Right lobe of liver (tissue), 6 donors: ENCODE data around the gene SLC35A1. TPM values are rescaled to one million over a fixed set of nuclear protein-coding genes. Genes with fewer than 3 reads are reported as not detected.

ENCODE experiments used
- ATAC-seq, 4 donors: fragments of 200-7000 bp; cut with Tn5 transposase; one replicate each; pipeline ENCODE4 v1.9.1; 2020; ENCODE audit warnings: mild to moderate bottlenecking in 4 of 4, moderate library complexity in 4 of 4
- DNase-seq, 3 donors: peaks; one replicate each; pipeline ENCODE4 v3.0.0-alpha.2; 2020
- H3K27ac ChIP-seq, 3 donors: fragments of 200-600 bp; one replicate each; pipeline ENCODE4 v1.8.0; 2022
- H3K27me3 ChIP-seq, 2 donors: fragments of 200-600 bp; one replicate each; pipeline ENCODE4 v1.8.0; 2022
- H3K36me3 ChIP-seq, 4 donors: fragments of 200-600 bp; sonication (generic) in 1 of 4; one replicate each; pipeline versions ENCODE4 v1.5.1 to v1.8.0; 2017 to 2022; ENCODE audit warnings: control low read depth in 1 of 4
- H3K4me1 ChIP-seq, 4 donors: fragments of 200-600 bp; sonication (generic) in 1 of 4; one replicate each; pipeline versions ENCODE4 v1.5.1 to v1.8.0; 2017 to 2022; ENCODE audit warnings: control low read depth in 1 of 4
- H3K4me3 ChIP-seq, 3 donors: fragments of 200-600 bp; one replicate each; pipeline ENCODE4 v1.8.0; 2022
- H3K9me3 ChIP-seq, 4 donors: fragments of 200-600 bp; sonication (generic) in 1 of 4; one replicate each; pipeline versions ENCODE4 v1.5.1 to v1.8.0; 2017 to 2022; ENCODE audit warnings: control low read depth in 1 of 4
- CTCF ChIP-seq, 4 donors: fragments of 200-600 bp in 3 of 4; fragments of 450-650 bp in 1 of 4; IDR thresholded peaks; one replicate each; pipeline versions ENCODE4 v1.5.1 to v1.8.0; 2016 to 2022; ENCODE audit warnings: antibody characterized with exemption in 4 of 4, mild to moderate bottlenecking in 2 of 4
- POLR2A ChIP-seq: fragments of 450-650 bp; IDR thresholded peaks from one replicate; pipeline ENCODE4 v1.6.1; 2017; ENCODE audit warnings: antibody characterized with exemption, mild to moderate bottlenecking
- WGBS: methylation state at CpG from one replicate; pipeline ENCODE4 v1.1.6; 2018; ENCODE audit warnings: low coverage, low lambda C conversion rate; ENCODE audit not compliant: insufficient coverage; ENCODE audit errors: missing lambda C conversion rate; 5-methylcytosine and 5-hydroxymethylcytosine counted together
- intact Hi-C, 2 donors: fragments of 100-400 bp; cut with DNase I; formaldehyde crosslinking; loops; one replicate each; pipeline versions ENCODE4 v1.11.2 to v1.14.1; 2022
- total RNA-seq, 6 experiments: library from RNA; depleted of rRNA in 2 of 6; stranded (reverse); fragments of >200 nt in 2 of 6; fragmentation: NEBNext Ultra II Directional in 3 of 6; extraction: Animal tissue kit (Norgen Biotek cat#: 25700) in 3 of 6; gene quantifications; one replicate each; pipeline versions ENCODE4 v1.1.0 to v1.2.4, GENCODE V29; 2016 to 2023
- donor health status: DM: no; HTN: yes; CAD: no.
- donor health status: DM: no; HTN: no; CAD: no.
- donor health status: DM: no; HTN: no; CAD: no.
- donor health status: DM: no; HTN: yes; CAD: no.
- donor health status: DM: no; HTN: yes; CAD: no.

Gene SLC35A1
- total RNA-seq, 6 experiments from 2014 or later, result 9.3 to 14.1 (median 11.2) TPM

- no peak overlapping the region for H3K4me3 ChIP-seq
- DNase-seq, result no peak
- intact Hi-C loops, result no loop called here
- no peaks in the 10 kb centered on the region for H3K9me3 ChIP-seq
- H3K27me3 ChIP-seq, result no peaks in the 10 kb centered on the region
- TF ChIP-seq POLR2A (no peak), CTCF (IDR thresholded peaks at IDR 0.05) (no peak)
- no peak for ATAC-seq
- peaks cover 0 to 5% (median 0%) of the 10 kb centered on the region in 4 donors for H3K36me3 ChIP-seq
- 91% methylated on average over 8 of the region's 8 CpGs for WGBS
- H3K27ac ChIP-seq, result no peak overlapping the region
- no peaks in the 10 kb centered on the region for H3K4me1 ChIP-seq
Observed at GRCh38 chr6:87494761-87495422, 22.1 kb downstream of the SLC35A1 start.

GRCh38 chr6:87498048-87498447 is 25.3 kb downstream of the SLC35A1 start:
- Histone ChIP-seq H3K4me1 (no peaks in the 10 kb centered on the region), H3K27ac (no peak overlapping the region), H3K36me3 (peaks cover 0 to 13% (median under 1%) of the 10 kb centered on the region in 4 donors), H3K4me3 (no peak overlapping the region), H3K27me3 (no peaks in the 10 kb centered on the region), H3K9me3 (no peaks in the 10 kb centered on the region)
- no peak for DNase-seq
- intact Hi-C loops, result no loop called here
- TF ChIP-seq POLR2A (no peak), CTCF (IDR thresholded peaks at IDR 0.05) (no peak)
- ATAC-seq, result no peak

GRCh38 chr6:87501809-87502572 is 29.2 kb downstream of the SLC35A1 start:
- Histone ChIP-seq H3K9me3 (no peaks in the 10 kb centered on the region), H3K4me3 (no peak overlapping the region), H3K36me3 (peaks cover 0 to 25% (median 3%) of the 10 kb centered on the region in 4 donors), H3K27ac (no peak overlapping the region), H3K27me3 (no peaks in the 10 kb centered on the region), H3K4me1 (no peaks in the 10 kb centered on the region)
- ATAC-seq (peak in 1 of 4 donors; percentile 44), DNase-seq (no peak)
- intact Hi-C loops, result no loop called here
- no peak for TF ChIP-seq POLR2A
- no peak for TF ChIP-seq CTCF (IDR thresholded peaks at IDR 0.05)
- WGBS, result 85% methylated on average over 6 of the region's 6 CpGs

GRCh38 chr6:87504441-87504840 is 31.7 kb downstream of the SLC35A1 start:
- no peak overlapping the region for H3K4me3 ChIP-seq
- DNase-seq (no peak), ATAC-seq (no peak)
- no peak overlapping the region for H3K27ac ChIP-seq
- H3K9me3 ChIP-seq, result no peaks in the 10 kb centered on the region
- peaks cover 0 to 36% (median 3%) of the 10 kb centered on the region in 4 donors for H3K36me3 ChIP-seq
- TF ChIP-seq CTCF (IDR thresholded peaks at IDR 0.05) (no peak), POLR2A (no peak)
- no peaks in the 10 kb centered on the region for H3K4me1 ChIP-seq
- WGBS, result 82% methylated on average over 1 of the region's 1 CpG
- no peaks in the 10 kb centered on the region for H3K27me3 ChIP-seq
- intact Hi-C loops, result no loop called here
